Astrocyte of the spinal cord (primary cell): Measurements from ENCODE around the gene PTPRN2.

Experiments
- DNase-seq: peaks from one replicate; pipeline ENCODE4 v3.0.0; 2011; ENCODE audit warnings: low read depth, low spot score
- H3K4me3 ChIP-seq: 2 replicates; pipeline ENCODE4 v1.5.1; 2011; ENCODE audit warnings: low read depth, mild to moderate bottlenecking, low read length, moderate library complexity
- in situ Hi-C: cut with HindIII; loops from 2 replicates; pipeline ENCODE4 v1.10.0; 2017; ENCODE audit warnings: low sequenced_read_pairs
- TF ChIP-seq, protein P1 (sequence below): IDR thresholded peaks from 2 replicates; pipeline ENCODE4 v1.5.1; 2012; ENCODE audit warnings: low read depth, mild to moderate bottlenecking, low read length, inconsistent platforms

PTPRN2 gene

DNA sequence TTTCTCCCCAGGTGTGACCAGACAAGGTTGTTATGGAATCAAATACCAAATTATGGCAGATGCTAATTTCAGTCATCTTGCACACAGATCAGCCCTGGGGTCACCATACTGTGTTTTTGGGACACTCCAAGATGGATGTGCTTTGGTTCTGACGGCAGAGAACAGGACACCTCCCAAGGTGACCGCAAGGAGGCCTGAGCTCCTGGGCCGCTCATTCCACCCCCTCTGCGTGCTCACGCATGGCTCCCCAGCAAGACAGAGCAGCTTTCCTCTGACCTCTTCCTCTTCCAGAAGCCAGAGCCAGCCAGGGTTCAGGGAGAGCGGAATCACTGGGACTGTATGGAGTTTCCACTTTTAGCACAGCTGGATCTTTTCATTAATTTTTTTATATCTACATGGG is 848.0 kb downstream of the PTPRN2 start:
- in situ Hi-C loops = no loop called here
- no peak overlapping the region for H3K4me3 ChIP-seq
- TF ChIP-seq, protein P1, sequence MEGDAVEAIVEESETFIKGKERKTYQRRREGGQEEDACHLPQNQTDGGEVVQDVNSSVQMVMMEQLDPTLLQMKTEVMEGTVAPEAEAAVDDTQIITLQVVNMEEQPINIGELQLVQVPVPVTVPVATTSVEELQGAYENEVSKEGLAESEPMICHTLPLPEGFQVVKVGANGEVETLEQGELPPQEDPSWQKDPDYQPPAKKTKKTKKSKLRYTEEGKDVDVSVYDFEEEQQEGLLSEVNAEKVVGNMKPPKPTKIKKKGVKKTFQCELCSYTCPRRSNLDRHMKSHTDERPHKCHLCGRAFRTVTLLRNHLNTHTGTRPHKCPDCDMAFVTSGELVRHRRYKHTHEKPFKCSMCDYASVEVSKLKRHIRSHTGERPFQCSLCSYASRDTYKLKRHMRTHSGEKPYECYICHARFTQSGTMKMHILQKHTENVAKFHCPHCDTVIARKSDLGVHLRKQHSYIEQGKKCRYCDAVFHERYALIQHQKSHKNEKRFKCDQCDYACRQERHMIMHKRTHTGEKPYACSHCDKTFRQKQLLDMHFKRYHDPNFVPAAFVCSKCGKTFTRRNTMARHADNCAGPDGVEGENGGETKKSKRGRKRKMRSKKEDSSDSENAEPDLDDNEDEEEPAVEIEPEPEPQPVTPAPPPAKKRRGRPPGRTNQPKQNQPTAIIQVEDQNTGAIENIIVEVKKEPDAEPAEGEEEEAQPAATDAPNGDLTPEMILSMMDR = no peak
- DNase-seq = no peak

DNA sequence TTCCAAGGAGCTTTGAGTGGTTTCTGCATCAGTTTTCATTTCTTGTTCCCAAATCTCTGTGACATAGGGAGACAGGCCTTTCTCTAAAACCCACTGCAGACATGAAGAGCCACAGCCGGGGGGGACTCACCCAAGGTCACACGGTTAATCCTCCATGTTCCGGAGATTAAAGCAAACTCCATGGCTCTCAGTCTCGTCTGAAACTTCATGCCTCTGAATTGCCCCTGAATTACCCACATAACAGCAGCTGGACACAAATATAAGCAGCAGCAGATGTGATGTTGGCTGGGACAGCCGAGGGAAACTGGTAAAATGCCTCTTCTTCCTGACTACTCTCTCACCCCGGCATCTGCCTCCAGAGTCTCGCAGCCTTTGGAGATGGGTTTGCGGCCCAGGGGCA is 848.6 kb downstream of the PTPRN2 start:
- H3K4me3 ChIP-seq = no peak overlapping the region
- in situ Hi-C loops = no loop called here
- TF ChIP-seq, protein P1 = no peak
- DNase-seq = no peak

DNA sequence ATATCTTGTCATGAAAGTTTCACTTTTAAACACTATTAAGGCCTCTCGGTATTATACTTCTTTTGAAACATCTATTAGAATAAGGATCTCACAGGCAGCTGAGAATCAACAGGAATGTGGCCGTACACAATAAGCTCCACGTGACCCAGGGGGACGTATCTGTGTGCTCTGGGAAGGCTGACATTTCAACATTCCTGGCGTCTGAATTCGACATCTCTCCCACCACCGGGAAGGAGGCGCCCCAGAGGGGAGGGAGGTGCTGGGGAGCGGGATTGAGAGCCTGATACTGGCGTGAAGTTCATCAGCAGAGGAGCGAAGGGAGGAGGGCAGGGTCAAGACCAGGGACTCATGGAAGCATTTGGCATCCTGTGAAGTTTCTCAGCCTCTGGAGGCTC is 849.6 kb downstream of the PTPRN2 start:
- in situ Hi-C loops = no loop called here

DNA sequence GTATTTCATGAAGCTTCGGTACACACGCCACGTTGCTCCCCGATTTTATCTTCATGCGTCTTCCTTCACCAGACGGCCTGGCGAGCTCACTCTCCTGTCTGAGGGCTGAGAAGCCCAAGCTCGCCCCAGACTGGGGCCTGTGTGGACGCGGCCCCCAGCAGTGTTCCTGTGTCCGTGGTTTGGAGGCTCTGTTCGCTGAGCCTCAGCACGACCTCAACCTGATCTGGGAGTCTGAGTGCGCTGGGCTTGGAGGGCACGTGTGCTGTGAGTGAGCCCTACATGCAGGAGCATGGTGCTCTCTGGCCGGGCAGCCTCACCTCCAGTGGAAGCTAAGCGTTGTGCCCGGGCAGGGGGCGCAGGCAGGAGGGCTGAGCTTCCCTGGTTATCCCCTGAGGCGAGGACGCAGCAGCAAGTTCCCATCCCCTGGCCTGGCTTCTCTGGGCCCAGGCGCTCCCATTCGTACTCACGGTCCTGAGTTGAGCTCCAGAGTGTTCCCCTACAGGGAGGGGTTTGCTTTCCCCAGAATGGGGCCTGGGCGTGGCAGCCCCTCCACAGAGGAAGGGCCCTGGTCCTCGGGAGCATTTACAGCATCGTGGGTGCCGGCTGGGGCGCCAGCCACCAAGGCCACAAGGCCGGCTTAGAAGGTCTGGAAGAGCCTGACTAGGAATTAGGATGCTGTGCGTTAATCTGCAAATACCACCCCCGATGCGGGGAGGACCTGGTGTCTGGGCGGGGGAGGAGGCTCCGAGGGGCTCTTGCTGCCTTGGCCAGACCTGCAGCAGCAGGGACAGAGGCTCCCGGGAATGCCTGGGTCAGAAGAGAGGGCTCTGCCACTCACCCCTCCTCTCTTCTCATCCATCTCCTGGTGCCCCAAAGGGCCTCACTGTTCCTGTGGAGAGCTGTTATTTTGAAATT is 850.2 kb downstream of the PTPRN2 start:
- no peak for DNase-seq
- in situ Hi-C loops = no loop called here
- TF ChIP-seq, protein P1 = no peak
- H3K4me3 ChIP-seq = no peak overlapping the region

More for the DNA sequence above, 849.6 kb downstream of the PTPRN2 start:
- no peak overlapping the region for H3K4me3 ChIP-seq
- DNase-seq = no peak
- TF ChIP-seq, protein P1 = no peak

DNA sequence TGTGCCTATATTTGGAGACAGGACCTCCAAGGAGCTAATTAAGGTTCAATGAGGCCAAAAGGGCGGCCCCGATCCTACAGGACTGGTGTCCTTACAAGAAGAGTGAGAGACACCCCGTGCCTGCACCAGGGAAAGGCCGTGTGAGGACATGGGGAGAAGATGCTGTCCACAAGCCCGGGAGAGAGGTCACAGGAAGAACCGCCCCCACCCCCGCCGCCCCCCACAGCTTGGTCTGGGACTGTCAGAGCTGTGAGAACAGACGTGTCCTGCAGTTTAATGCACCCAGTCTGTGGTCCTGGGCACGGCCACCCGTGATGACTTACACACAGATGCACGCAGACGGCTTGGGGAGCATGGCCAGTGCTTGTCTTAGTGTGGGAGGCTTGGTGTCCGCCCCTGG is 851.3 kb downstream of the PTPRN2 start:
- in situ Hi-C loops = no loop called here
- no peak for DNase-seq
- no peak overlapping the region for H3K4me3 ChIP-seq
- TF ChIP-seq, protein P1 = no peak

DNA sequence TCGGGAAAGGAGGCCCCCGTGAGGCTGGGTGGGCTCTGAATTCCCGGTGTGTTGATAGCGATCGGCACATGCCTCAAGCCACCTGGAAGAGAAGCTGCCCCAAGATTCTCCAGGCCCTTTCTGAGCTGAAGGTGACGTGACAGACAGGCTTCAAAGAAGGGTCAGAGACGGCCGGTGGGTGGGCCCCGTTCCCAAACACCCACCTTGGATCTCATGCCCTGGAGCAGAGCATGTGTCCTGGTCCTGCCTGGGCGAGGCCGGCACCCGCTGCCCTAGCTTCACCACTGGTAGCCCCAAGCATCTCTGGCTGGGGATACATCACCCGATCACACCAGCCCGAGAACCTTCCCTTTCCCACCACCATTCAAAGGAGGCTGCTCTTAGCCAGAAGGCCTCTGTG is 851.8 kb downstream of the PTPRN2 start:
- in situ Hi-C loops = no loop called here
- no peak for DNase-seq
- TF ChIP-seq, protein P1 = no peak

More for the DNA sequence above, 851.8 kb downstream of the PTPRN2 start:
- no peak overlapping the region for H3K4me3 ChIP-seq
